AG04450 (cell line): ENCODE results near the gene CDK17. TPM values are rescaled to one million over a fixed set of nuclear protein-coding genes. Genes with fewer than 3 reads are reported as not detected.
"Not testable (repeated sequence)": the region's sequence is repeated elsewhere in the genome, so short reads cannot be mapped to it uniquely, and the experiment has no call there.

ENCODE experiments used
- CTCF ChIA-PET: fragments of 300-600, 350-600 bp; formaldehyde crosslinking; extraction: SDS; loops from one replicate; lab custom pipeline; 2022; ENCODE audit warnings: antibody characterized with exemption, inconsistent platforms; lab: Charles Lee
- POLR2A ChIA-PET: fragments of 350-600 bp; formaldehyde crosslinking; extraction: SDS; loops from one replicate; lab custom pipeline; 2021; ENCODE audit warnings: antibody characterized with exemption, inconsistent platforms; lab: Yijun Ruan, JAX
- DNase-seq: peaks from one replicate; pipeline ENCODE4 v3.0.0-alpha.2; 2011; ENCODE audit warnings: low read depth, low spot score
- H3K27ac ChIP-seq: one replicate; pipeline ENCODE4 v1.5.1; 2012; ENCODE audit warnings: low read depth, low read length, control low read depth
- H3K27me3 ChIP-seq: one replicate; pipeline ENCODE4 v1.6.0; 2012; ENCODE audit warnings: low read length; ENCODE audit not compliant: control insufficient read depth, insufficient read depth
- H3K4me3 ChIP-seq: 2 replicates; pipeline ENCODE4 v1.5.1; 2011; ENCODE audit warnings: mild to moderate bottlenecking, low read depth, low read length, control low read depth
- H3K9me3 ChIP-seq: 2 replicates; pipeline ENCODE4 v1.5.1; 2012; ENCODE audit warnings: low read length; ENCODE audit not compliant: control insufficient read depth, insufficient read depth
- CTCF ChIP-seq: IDR thresholded peaks from 2 replicates; pipeline ENCODE4 v1.5.1; 2011; ENCODE audit warnings: low read depth, low read length, control low read depth, inconsistent platforms
- polyA plus RNA-seq: library from polyadenylated mRNA; depleted of rRNA; stranded (reverse); fragments of >200 nt; gene quantifications from 2 replicates; pipeline ENCODE4 v1.2.3, GENCODE V29; 2011

Gene CDK17
- polyA plus RNA-seq, 1 experiment: 67.8 TPM

DNA sequence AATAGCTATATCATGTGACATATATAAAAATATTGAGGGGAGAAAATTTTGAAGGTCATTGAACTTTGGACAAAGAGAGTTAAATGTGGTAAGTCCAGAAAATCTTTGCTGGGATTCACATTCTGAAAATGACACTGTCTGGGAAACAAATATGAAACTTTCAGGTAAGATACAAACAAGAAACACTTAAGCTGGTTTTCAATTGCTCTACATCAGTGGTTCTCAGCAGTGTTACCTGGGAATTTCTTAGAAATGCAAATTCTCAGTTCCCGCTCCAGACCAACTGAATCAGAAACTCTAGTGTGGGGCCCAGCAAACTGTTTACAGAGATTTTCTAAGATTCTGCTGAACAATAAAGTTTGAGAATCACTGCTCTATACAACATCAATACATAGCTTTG, 3.6 kb upstream of the CDK17 start:
- ChIA-PET CTCF (interaction anchor here (1.0 to 3.5 kb wide), 4 partner anchors 10 to 189 kb away, joined by 4 to 10 read pairs (median 6); partner anchors contain the start of gene CFAP54), POLR2A (no interaction called here)
- Histone ChIP-seq H3K4me3 (no peak overlapping the region), H3K27me3 (no peaks in the 10 kb centered on the region), H3K27ac (no peak overlapping the region), H3K9me3 (no peaks in the 10 kb centered on the region; the same call in 1 of the 2 replicates)
- no peak for DNase-seq
- no peak for TF ChIP-seq CTCF

- DNase-seq, H3K27me3 ChIP-seq, H3K9me3 ChIP-seq, H3K4me3 ChIP-seq, H3K27ac ChIP-seq, POLR2A ChIA-PET: not testable (repeated sequence)
- CTCF ChIA-PET: interaction anchor here (0.8 to 3.5 kb wide), 4 partner anchors 8 to 114 kb away, joined by 3 to 33 read pairs (median 8); partner anchors contain the start of gene CFAP54
Measured at GRCh38 chr12:96402522-96402921, 2.3 kb upstream of the CDK17 start.

- H3K27me3 ChIP-seq: no peaks in the 10 kb centered on the region
- no peaks in the 10 kb centered on the region; the same call in 1 of the 2 replicates for H3K9me3 ChIP-seq
- no peak overlapping the region for H3K27ac ChIP-seq
- ChIA-PET CTCF (interaction anchor here (0.9 to 5.9 kb wide), 10 partner anchors 9 to 115 kb away, joined by 3 to 52 read pairs (median 8); partner anchors contain the start of gene CFAP54), POLR2A (no interaction called here)
- no peak for DNase-seq
- no peak overlapping the region for H3K4me3 ChIP-seq
- no peak for TF ChIP-seq CTCF
Measured at GRCh38 chr12:96402061-96402460, 1.8 kb upstream of the CDK17 start.

DNA sequence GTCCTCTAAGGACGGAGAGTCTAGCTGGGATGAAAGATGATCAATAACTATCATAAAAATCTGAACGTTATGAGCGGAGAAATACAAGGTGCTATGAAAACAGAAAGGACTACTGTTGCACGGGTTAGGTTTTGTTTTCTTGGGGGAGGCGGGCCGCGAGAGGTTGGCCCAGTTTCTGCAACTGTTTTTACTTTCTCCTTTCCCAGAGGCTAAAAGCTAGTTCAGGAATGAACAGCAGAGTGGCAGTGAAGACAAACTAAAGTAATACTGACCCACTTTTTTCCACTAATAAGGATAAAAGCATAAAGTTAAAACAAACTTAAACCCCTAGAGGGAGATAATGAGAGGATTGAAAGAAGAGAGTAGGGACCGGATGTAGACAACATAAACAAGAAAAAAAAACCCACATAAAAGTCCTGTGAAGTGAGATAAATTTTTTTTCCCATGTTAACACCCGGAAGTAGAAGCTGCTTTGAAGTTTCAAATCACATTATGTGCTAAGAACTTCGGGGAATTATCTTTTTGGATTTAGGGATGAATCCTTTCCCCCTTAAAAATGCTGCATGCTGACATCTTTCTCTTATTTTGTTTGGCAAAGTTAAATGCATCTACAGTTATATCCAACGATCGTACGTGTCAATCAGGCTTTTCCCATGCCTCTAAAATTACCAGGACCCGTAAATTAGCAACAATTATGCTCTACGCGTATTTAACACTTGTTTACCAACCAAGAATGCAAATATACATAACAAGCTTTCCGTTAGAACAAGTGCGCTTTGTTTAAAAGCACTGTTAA, 1.0 kb upstream of the CDK17 start:
- H3K27ac ChIP-seq: peak overlapping the region; percentile 91
- peak overlapping the region; percentile 72 for H3K4me3 ChIP-seq
- CTCF ChIA-PET: interaction anchor here (0.7 to 5.9 kb wide), 28 partner anchors 10 to 345 kb away, joined by 3 to 52 read pairs (median 5); partner anchors contain the start of gene CFAP54
- H3K9me3 ChIP-seq: no peaks in the 10 kb centered on the region; the same call in 1 of the 2 replicates
- POLR2A ChIA-PET: interaction anchor here (3.5 kb wide), 1 partner anchor 25 kb away, joined by 24 read pairs; no protein-coding TSS in a partner anchor
- peak; percentile 60 for TF ChIP-seq CTCF
- no peaks in the 10 kb centered on the region for H3K27me3 ChIP-seq
- DNase-seq: peak; percentile 61

DNA sequence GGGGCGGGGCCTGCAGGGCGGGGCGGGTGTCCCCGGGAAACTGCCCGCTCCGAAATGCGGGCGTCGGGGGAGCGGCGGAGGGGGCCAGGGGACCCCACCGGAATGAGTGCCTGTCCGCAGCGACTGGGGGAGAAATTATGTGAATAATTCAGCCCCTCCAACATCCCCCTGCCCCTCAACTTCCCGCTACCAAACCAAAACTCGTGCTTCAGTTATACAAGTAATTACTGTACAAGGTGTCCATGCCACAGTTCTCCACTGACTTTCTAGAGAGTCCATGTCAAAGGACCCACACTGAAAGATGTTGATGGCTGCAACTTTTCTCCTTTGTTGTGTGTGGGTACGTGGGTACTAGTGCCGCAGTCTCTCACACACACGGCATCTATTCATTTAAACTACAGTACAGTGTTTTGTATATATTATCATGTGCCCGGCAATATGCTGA, 414 bp upstream of the CDK17 start:
- Histone ChIP-seq H3K4me3 (peak overlapping the region; percentile 72), H3K27ac (peak overlapping the region; percentile 91), H3K27me3 (no peaks in the 10 kb centered on the region), H3K9me3 (no peaks in the 10 kb centered on the region; the same call in 1 of the 2 replicates)
- no peak for TF ChIP-seq CTCF
- DNase-seq: no peak
- ChIA-PET CTCF (interaction anchor here (0.8 to 5.9 kb wide), 24 partner anchors 10 to 344 kb away, joined by 3 to 52 read pairs (median 6); partner anchors contain the start of gene CFAP54), POLR2A (interaction anchor here (0.7 to 3.5 kb wide), 6 partner anchors 19 to 116 kb away, joined by 3 to 24 read pairs (median 4); no protein-coding TSS in a partner anchor)
